Neural cell (in vitro differentiated cells): Measurements from ENCODE around the gene CCDC87.

Experiments used
- CTCF ChIP-seq: fragments of 450-650 bp; IDR thresholded peaks from 2 replicates; pipeline ENCODE4 v1.5.1; 2014; ENCODE audit warnings: antibody characterized with exemption, mild to moderate bottlenecking, moderate library complexity; ENCODE audit not compliant: poor library complexity, severe bottlenecking
- EP300 ChIP-seq: fragments of 450-650 bp; conservative IDR thresholded peaks from 2 replicates; pipeline ENCODE4 v1.6.1; 2014; ENCODE audit warnings: antibody characterized with exemption, mild to moderate bottlenecking, moderate library complexity; ENCODE audit not compliant: poor library complexity, severe bottlenecking
- POLR2AphosphoS5 ChIP-seq: IDR thresholded peaks from 2 replicates; pipeline ENCODE4 v1.6.1; 2012

GRCh38 chr11:66626382-66626781 lies 33.5 kb upstream of the CCDC87 start:
- TF ChIP-seq CTCF = no peak
- TF ChIP-seq POLR2AphosphoS5 = no peak
- no peak for TF ChIP-seq EP300
